ENCODE measurements around the gene SLBP.

Gene SLBP

GRCh38 chr4:1721003-1721665 lies 9.0 kb upstream of the SLBP start, which contains the start of the genes TACC3 and TMEM129:
Gene TACC3, plus strand, starts transcription at chr4:1721521. Its CDS starts 1,901 bp downstream, at chr4:1723422.
Gene TMEM129, minus strand, starts transcription at chr4:1721323. Its CDS starts 486 bp downstream, at chr4:1720837.
- H3K9me3 ChIP-seq (ENCODE audit: insufficient read depth, low read length): no peaks in the 10 kb centered on the region
- TF ChIP-seq ZNF274 (IDR thresholded peaks at IDR 0.05; ENCODE audit: low read depth, low read length): no peak
- no peak for TF ChIP-seq SUZ12 (IDR thresholded peaks at IDR 0.05; ENCODE audit: extremely low read depth, insufficient read depth, insufficient read length)
- TF ChIP-seq YY1 (IDR thresholded peaks at IDR 0.05; ENCODE audit: insufficient read depth, insufficient read length): no peak
- peak within 1 kb of the TSS; percentile 96 for H3K9ac ChIP-seq (ENCODE audit: insufficient read length, low read depth)
- H3K27me3 ChIP-seq (ENCODE audit: insufficient read depth, insufficient read length): no peaks in the 10 kb centered on the region
- peak within 1 kb of the TSS; percentile 86 for H3K4me3 ChIP-seq (ENCODE audit: insufficient read length, low read depth)
- H3K4me1 ChIP-seq (ENCODE audit: insufficient read depth, insufficient read length): peaks cover 20% of the 10 kb centered on the region
- peak; percentile 95 for DNase-seq (ENCODE audit: low read depth, low spot score)
- H3K36me3 ChIP-seq (ENCODE audit: insufficient read depth, insufficient read length, low read length): peaks cover 67% of the 10 kb centered on the region

GRCh38 chr4:1720163-1720983 lies 8.3 kb upstream of the SLBP start:
- TF ChIP-seq SUZ12 (IDR thresholded peaks at IDR 0.05; ENCODE audit: extremely low read depth, insufficient read depth, insufficient read length) (no peak), ZNF274 (IDR thresholded peaks at IDR 0.05; ENCODE audit: low read depth, low read length) (no peak), YY1 (IDR thresholded peaks at IDR 0.05; ENCODE audit: insufficient read depth, insufficient read length) (no peak)
- Histone ChIP-seq H3K36me3 (ENCODE audit: insufficient read depth, insufficient read length, low read length) (peaks cover 67% of the 10 kb centered on the region), H3K9me3 (ENCODE audit: insufficient read depth, low read length) (no peaks in the 10 kb centered on the region), H3K4me3 (ENCODE audit: insufficient read length, low read depth) (peak overlapping the region; percentile 86), H3K27me3 (ENCODE audit: insufficient read depth, insufficient read length) (no peaks in the 10 kb centered on the region), H3K9ac (ENCODE audit: insufficient read length, low read depth) (peak overlapping the region; percentile 96), H3K4me1 (ENCODE audit: insufficient read depth, insufficient read length) (peaks cover 14% of the 10 kb centered on the region)
- no peak for DNase-seq (ENCODE audit: low read depth, low spot score)

DNA sequence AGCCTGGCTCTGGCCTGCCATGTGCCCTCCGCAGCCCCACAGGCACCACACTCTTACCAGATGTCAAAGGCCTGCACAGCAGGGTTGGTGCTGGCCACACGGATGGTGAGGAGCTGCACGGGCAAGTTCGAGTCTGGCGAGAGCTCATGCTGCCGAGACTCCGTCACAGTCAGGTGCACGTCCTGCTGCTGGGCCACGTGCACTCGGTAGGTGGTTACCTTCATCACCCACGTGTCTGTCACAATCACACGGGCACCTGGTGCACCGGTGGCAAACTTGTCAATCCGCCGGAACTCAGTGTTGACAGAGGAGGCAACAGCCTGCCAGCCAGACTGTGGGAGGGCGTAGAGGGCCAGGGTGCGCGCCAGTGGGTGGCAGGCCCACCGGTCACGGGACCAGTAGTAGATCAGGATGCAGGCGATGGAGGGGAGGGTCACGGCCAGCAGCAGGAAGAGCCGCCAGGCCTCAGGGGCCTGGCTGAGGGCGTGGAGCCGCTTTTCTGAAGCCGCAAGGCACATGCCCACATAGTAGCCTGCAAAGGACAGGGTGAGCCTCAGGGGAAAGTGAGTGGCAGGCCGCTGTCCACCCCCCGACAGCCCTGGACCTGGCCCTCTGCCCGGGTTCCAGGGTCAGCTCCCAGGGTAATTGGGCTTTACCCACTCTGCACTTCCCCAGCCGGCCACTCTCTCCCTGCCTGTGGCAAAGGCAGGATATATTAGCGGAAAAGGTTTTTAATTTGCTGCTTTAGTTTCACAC lies 6.2 kb upstream of the SLBP start:
- no peak for DNase-seq (ENCODE audit: low read depth, low spot score)
- Histone ChIP-seq H3K4me3 (ENCODE audit: insufficient read length, low read depth) (no peak overlapping the region), H3K4me1 (ENCODE audit: insufficient read depth, insufficient read length) (peaks cover 15% of the 10 kb centered on the region), H3K36me3 (ENCODE audit: insufficient read depth, insufficient read length, low read length) (peaks cover 52% of the 10 kb centered on the region), H3K9me3 (ENCODE audit: insufficient read depth, low read length) (no peaks in the 10 kb centered on the region), H3K9ac (ENCODE audit: insufficient read length, low read depth) (no peak overlapping the region), H3K27me3 (ENCODE audit: insufficient read depth, insufficient read length) (no peaks in the 10 kb centered on the region)
- TF ChIP-seq ZNF274 (IDR thresholded peaks at IDR 0.05; ENCODE audit: low read depth, low read length) (no peak), YY1 (IDR thresholded peaks at IDR 0.05; ENCODE audit: insufficient read depth, insufficient read length) (no peak), SUZ12 (IDR thresholded peaks at IDR 0.05; ENCODE audit: extremely low read depth, insufficient read depth, insufficient read length) (no peak)

DNA sequence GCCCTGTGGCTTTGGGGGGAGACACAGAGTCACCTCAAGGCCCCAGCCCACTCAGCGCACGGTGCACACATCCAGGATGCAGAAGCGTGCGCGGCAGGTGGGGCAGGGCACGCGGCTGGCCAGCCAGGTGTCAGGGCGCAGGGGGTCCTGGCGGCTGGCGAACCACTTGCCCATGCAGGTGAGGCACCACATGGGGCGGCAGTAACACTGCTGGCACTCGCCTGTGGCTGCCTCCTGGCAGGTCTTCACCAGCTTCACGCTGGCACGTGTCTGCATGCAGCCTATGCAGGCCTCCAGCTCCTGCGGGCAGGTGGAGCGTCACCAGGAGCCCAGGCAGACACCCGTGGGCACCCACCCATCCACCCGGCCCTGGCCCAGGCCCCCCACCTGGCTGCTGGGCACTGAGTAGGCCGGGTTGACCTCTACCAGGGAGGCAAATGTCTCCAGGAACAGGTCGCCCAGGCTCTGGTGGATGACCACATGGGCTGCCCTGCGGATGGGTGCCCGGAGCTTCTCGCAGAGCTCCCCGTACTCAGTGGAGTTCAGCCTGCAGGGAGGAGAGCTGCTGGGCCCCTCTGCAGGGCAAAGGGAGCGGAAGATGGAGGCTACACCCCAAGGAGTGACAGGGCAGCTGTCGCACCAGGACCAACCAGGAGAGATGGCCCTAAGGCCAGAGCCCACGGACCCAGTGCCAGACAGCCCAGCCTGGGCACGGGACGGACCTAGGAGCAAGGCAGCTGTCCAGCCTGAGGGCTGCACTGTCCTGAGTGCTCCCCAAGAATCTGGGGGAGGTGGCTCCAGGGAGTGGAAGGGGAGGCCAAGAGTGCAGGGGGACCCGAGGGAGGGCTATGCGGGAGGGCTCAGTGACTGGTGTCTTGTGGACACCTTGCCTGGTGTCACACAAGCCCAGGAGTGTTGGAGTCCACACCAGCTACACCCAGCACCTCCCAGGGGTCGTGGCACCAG lies 5.3 kb upstream of the SLBP start:
- TF ChIP-seq SUZ12 (IDR thresholded peaks at IDR 0.05; ENCODE audit: extremely low read depth, insufficient read depth, insufficient read length) (no peak), YY1 (IDR thresholded peaks at IDR 0.05; ENCODE audit: insufficient read depth, insufficient read length) (no peak), ZNF274 (IDR thresholded peaks at IDR 0.05; ENCODE audit: low read depth, low read length) (no peak)
- H3K27me3 ChIP-seq (ENCODE audit: insufficient read depth, insufficient read length): no peaks in the 10 kb centered on the region
- peak overlapping the region; percentile 2 for H3K9ac ChIP-seq (ENCODE audit: insufficient read length, low read depth)
- H3K36me3 ChIP-seq (ENCODE audit: insufficient read depth, insufficient read length, low read length): peaks cover 43% of the 10 kb centered on the region
- peaks cover 9% of the 10 kb centered on the region for H3K4me1 ChIP-seq (ENCODE audit: insufficient read depth, insufficient read length)
- DNase-seq (ENCODE audit: low read depth, low spot score): no peak
- no peak overlapping the region for H3K4me3 ChIP-seq (ENCODE audit: insufficient read length, low read depth)
- H3K9me3 ChIP-seq (ENCODE audit: insufficient read depth, low read length): no peaks in the 10 kb centered on the region

GRCh38 chr4:1716065-1716945 lies 4.2 kb upstream of the SLBP start:
- Histone ChIP-seq H3K9ac (ENCODE audit: insufficient read length, low read depth) (peak overlapping the region; percentile 42), H3K9me3 (ENCODE audit: insufficient read depth, low read length) (no peaks in the 10 kb centered on the region), H3K36me3 (ENCODE audit: insufficient read depth, insufficient read length, low read length) (peaks cover 42% of the 10 kb centered on the region), H3K4me3 (ENCODE audit: insufficient read length, low read depth) (no peak overlapping the region), H3K27me3 (ENCODE audit: insufficient read depth, insufficient read length) (no peaks in the 10 kb centered on the region), H3K4me1 (ENCODE audit: insufficient read depth, insufficient read length) (peaks cover 9% of the 10 kb centered on the region)
- no peak for DNase-seq (ENCODE audit: low read depth, low spot score)
- no peak for TF ChIP-seq YY1 (IDR thresholded peaks at IDR 0.05; ENCODE audit: insufficient read depth, insufficient read length)
- no peak for TF ChIP-seq SUZ12 (IDR thresholded peaks at IDR 0.05; ENCODE audit: extremely low read depth, insufficient read depth, insufficient read length)
- TF ChIP-seq ZNF274 (IDR thresholded peaks at IDR 0.05; ENCODE audit: low read depth, low read length): no peak
